C4-2B (cell line): Measurements from ENCODE around the gene TBL2.

Source experiments
- ZFX ChIP-seq: fragments of 450-650 bp; IDR thresholded peaks from 2 replicates; pipeline ENCODE4 v1.6.1; 2017
- TF ChIP-seq, protein P1 (sequence below): fragments of 450-650 bp; conservative IDR thresholded peaks from 2 replicates; pipeline ENCODE4 v1.5.1; 2017; ENCODE audit warnings: mild to moderate bottlenecking

DNA sequence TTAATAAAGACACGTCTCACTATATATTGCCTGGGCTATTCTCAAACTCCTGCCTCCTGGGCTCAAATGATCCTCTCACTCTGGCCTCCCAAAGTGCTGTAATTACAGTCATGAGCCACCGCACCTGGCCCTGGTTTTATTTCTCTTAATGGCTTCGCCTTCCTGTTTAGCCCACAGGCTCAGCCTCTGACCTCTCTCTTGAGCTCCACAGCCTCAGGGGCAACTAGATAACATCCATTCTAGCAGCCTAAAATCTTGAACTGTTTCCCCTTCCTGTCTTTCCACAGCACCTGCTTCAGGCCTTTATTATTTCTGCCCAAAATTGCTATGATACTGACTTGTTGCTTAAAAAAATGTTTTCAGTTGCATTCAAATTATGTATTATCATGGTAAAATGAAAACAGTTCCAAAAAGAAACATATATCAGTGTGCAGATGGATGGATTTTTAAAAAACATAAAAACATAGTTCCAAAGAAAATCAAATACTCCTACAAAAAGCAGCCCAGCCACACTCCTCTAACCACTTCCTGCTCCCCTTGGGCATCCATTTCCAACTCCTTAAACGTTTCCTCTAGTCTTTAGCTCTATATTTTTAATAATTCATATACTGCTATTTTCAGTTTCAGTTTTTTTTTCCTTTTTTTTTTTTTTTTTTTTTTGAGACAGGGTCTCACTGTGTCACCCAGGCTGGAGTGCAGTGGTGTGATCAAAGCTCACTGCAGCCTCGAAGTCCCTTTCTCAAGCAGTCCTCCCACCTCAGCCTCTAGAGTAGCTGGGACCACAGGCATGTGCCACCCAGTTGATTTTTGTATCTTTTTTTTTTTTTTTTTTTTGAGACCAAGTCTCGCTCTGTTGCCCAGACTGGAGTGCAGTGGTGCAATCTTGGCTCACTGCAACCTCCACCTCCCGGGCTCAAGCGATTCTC is 51.2 kb downstream of the TBL2 start:
- TF ChIP-seq ZFX = no peak
- TF ChIP-seq, protein P1, sequence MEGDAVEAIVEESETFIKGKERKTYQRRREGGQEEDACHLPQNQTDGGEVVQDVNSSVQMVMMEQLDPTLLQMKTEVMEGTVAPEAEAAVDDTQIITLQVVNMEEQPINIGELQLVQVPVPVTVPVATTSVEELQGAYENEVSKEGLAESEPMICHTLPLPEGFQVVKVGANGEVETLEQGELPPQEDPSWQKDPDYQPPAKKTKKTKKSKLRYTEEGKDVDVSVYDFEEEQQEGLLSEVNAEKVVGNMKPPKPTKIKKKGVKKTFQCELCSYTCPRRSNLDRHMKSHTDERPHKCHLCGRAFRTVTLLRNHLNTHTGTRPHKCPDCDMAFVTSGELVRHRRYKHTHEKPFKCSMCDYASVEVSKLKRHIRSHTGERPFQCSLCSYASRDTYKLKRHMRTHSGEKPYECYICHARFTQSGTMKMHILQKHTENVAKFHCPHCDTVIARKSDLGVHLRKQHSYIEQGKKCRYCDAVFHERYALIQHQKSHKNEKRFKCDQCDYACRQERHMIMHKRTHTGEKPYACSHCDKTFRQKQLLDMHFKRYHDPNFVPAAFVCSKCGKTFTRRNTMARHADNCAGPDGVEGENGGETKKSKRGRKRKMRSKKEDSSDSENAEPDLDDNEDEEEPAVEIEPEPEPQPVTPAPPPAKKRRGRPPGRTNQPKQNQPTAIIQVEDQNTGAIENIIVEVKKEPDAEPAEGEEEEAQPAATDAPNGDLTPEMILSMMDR = no peak
